WTC11 (cell line): ENCODE data around the gene MLF2. TPM values are rescaled to one million over a fixed set of nuclear protein-coding genes. Genes with fewer than 3 reads are reported as not detected.

ENCODE experiments used
- ATAC-seq: fragments of 200-7000 bp; cut with Tn5 transposase; 2 replicates; pipeline ENCODE4 v1.10.0; 2021; ENCODE audit warnings: mild to moderate bottlenecking, moderate library complexity
- CTCF ChIA-PET: fragments of 300-600 bp; sonication (Branson Sonifier 250); formaldehyde crosslinking; loops from one replicate; lab custom pipeline; 2021; ENCODE audit warnings: antibody characterized with exemption; lab: Charles Lee
- POLR2A ChIA-PET: fragments of 350-600 bp; sonication (Branson Sonifier 250); formaldehyde crosslinking; loops from one replicate; lab custom pipeline; 2021; ENCODE audit warnings: antibody characterized with exemption; lab: Charles Lee
- DNase-seq: peaks from one replicate; pipeline ENCODE4 v3.0.0; 2021; ENCODE audit warnings: low spot score
- H3K27ac Mint-ChIP-seq: 2 replicates; pipeline ENCODE4 v1.8.0; 2021; ENCODE audit warnings: mixed read lengths
- H3K27me3 Mint-ChIP-seq: 2 replicates; pipeline ENCODE4 v1.8.0; 2021; ENCODE audit warnings: low read depth, mild to moderate bottlenecking, moderate library complexity, mixed read lengths
- H3K36me3 Mint-ChIP-seq: 2 replicates; pipeline ENCODE4 v1.8.0; 2021; ENCODE audit warnings: mixed read lengths
- H3K4me1 Mint-ChIP-seq: 2 replicates; pipeline ENCODE4 v1.8.0; 2022; ENCODE audit warnings: mixed read lengths
- H3K4me3 Mint-ChIP-seq: 2 replicates; pipeline ENCODE4 v1.8.0; 2021; ENCODE audit warnings: mild to moderate bottlenecking, moderate library complexity, mixed read lengths
- H3K9me3 Mint-ChIP-seq: 2 replicates; pipeline ENCODE4 v1.8.0; 2021; ENCODE audit warnings: mixed read lengths
- CREB1 ChIP-seq: sonication (generic); formaldehyde crosslinking; IDR thresholded peaks from 2 replicates; pipeline ENCODE4 v1.8.0; 2023; ENCODE audit warnings: mild to moderate bottlenecking, missing genetic modification reagents
- FOXP1 ChIP-seq: sonication (generic); formaldehyde crosslinking; IDR thresholded peaks from 2 replicates; pipeline ENCODE4 v1.8.0; 2022; ENCODE audit warnings: missing genetic modification reagents, mild to moderate bottlenecking, moderate library complexity, borderline replicate concordance
- HMGXB4 ChIP-seq: sonication (generic); formaldehyde crosslinking; IDR thresholded peaks from 2 replicates; pipeline ENCODE4 v1.8.1; 2023; ENCODE audit warnings: mild to moderate bottlenecking, moderate library complexity, missing genetic modification reagents
- JUN ChIP-seq: sonication (generic); formaldehyde crosslinking; IDR thresholded peaks from 2 replicates; pipeline ENCODE4 v1.8.0; 2023; ENCODE audit warnings: mild to moderate bottlenecking, missing genetic modification reagents
- SP1 ChIP-seq: sonication (generic); formaldehyde crosslinking; conservative IDR thresholded peaks from 2 replicates; pipeline ENCODE4 v1.8.1; 2022; ENCODE audit warnings: missing genetic modification reagents
- TP53 ChIP-seq: sonication (generic); formaldehyde crosslinking; IDR thresholded peaks from 2 replicates; pipeline ENCODE4 v1.8.1; 2023; ENCODE audit warnings: mild to moderate bottlenecking, missing genetic modification reagents
- ZBTB43 ChIP-seq: sonication (generic); formaldehyde crosslinking; IDR thresholded peaks from 2 replicates; pipeline ENCODE4 v1.8.1; 2023; ENCODE audit warnings: mild to moderate bottlenecking, missing genetic modification reagents
- ZNF121 ChIP-seq: sonication (generic); formaldehyde crosslinking; IDR thresholded peaks from 2 replicates; pipeline ENCODE4 v1.8.0; 2023; ENCODE audit warnings: missing genetic modification reagents
- ZNF232 ChIP-seq: sonication (generic); formaldehyde crosslinking; IDR thresholded peaks from 2 replicates; pipeline ENCODE4 v1.8.0; 2022; ENCODE audit warnings: mild to moderate bottlenecking, missing genetic modification reagents
- ZNF512 ChIP-seq: sonication (generic); formaldehyde crosslinking; IDR thresholded peaks from 2 replicates; pipeline ENCODE4 v1.8.1; 2022; ENCODE audit warnings: missing genetic modification reagents, borderline replicate concordance
- ZSCAN18 ChIP-seq: fragments of 250-450 bp; sonication (Bioruptor Pico); IDR thresholded peaks from 2 replicates; pipeline ENCODE4 v2.1.2; 2022; ENCODE audit warnings: mild to moderate bottlenecking, moderate library complexity
- total RNA-seq: library from RNA; stranded (reverse); gene quantifications from 3 replicates; pipeline ENCODE4 v1.2.3, GENCODE V29; 2021
- TF ChIP-seq, protein P1 (sequence below): fragments of 200-600 bp; IDR thresholded peaks from 2 replicates; pipeline ENCODE4 v1.8.0; 2022; ENCODE audit warnings: antibody characterized with exemption
- TF ChIP-seq, protein P2 (sequence below): sonication (generic); formaldehyde crosslinking; IDR thresholded peaks from 2 replicates; pipeline ENCODE4 v1.8.0; 2022; ENCODE audit warnings: mild to moderate bottlenecking, missing genetic modification reagents
- TF ChIP-seq, protein P3 (sequence below): fragments of 250-450 bp; sonication (Bioruptor Pico); IDR thresholded peaks from 2 replicates; pipeline ENCODE4 v1.9.0; 2021; ENCODE audit warnings: moderate library complexity, mild to moderate bottlenecking, inconsistent platforms, borderline replicate concordance
- TF ChIP-seq, protein P4 (sequence below): sonication (generic); formaldehyde crosslinking; IDR thresholded peaks from 2 replicates; pipeline ENCODE4 v1.8.1; 2022; ENCODE audit warnings: mild to moderate bottlenecking, moderate library complexity, missing genetic modification reagents

Gene MLF2
- total RNA-seq, 1 experiment from 2014 or later = 236 TPM

DNA sequence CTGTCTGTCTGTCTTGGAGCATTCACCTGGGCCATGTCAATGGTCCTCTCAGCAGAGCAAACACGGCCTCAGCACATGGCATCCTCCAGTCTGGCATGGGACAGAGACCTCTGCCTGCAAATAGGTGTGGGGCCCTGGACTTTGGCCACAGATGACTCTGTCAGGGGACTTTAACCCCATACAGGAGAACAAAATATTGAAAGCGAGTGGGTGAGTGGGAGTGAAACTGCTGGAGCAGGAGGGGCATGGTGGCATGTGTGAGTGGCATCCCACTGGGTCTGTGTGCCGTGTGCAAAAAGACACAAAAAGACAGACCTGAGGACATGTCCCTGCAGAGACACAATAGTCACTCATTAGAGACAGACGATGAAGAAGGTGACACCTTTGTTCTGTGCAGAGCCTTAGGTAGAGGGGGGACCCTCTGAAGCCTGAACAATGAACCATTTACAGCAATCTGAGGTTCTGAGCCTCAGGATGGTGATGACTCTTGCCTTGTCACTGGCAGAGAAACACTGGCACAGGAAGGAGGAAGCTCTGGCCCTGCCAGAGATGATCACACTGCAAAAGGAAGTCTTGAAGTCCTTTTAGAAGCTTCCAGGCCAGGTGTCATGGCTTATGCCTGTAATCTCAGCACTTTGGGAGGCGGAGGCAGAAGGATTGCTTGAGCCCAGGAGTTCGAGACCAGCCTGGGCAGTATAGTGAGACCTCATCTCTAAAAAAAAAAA lies 26.9 kb upstream of the MLF2 start:
- Mint-ChIP-seq H3K36me3 (no peaks in the 10 kb centered on the region), H3K4me1 (peaks cover 22% of the 10 kb centered on the region), H3K27me3 (peaks cover 34% of the 10 kb centered on the region), H3K4me3 (no peak overlapping the region), H3K27ac (peak overlapping the region; percentile 41; the same call in 1 of the 2 replicates), H3K9me3 (no peaks in the 10 kb centered on the region)
- ATAC-seq = no peak
- no peak for DNase-seq
- ChIA-PET POLR2A (interaction anchor here (0.6 to 1.7 kb wide), 4 partner anchors 11 to 210 kb away, joined by 3 to 4 read pairs (median 4); partner anchors contain the start of gene PTMS), CTCF (interaction anchor here (0.6 to 3.8 kb wide), 10 partner anchors 13 to 93 kb away, joined by 3 to 88 read pairs (median 6); partner anchors contain the start of genes COPS7A, GPR162, MLF2 and PTMS)
- TF ChIP-seq ZNF512 (CRISPR knock-in tag) (no peak), JUN (no peak), ZNF121 (CRISPR knock-in tag) (no peak), ZSCAN18 (CRISPR knock-in tag) (no peak)
- TF ChIP-seq, protein P1, sequence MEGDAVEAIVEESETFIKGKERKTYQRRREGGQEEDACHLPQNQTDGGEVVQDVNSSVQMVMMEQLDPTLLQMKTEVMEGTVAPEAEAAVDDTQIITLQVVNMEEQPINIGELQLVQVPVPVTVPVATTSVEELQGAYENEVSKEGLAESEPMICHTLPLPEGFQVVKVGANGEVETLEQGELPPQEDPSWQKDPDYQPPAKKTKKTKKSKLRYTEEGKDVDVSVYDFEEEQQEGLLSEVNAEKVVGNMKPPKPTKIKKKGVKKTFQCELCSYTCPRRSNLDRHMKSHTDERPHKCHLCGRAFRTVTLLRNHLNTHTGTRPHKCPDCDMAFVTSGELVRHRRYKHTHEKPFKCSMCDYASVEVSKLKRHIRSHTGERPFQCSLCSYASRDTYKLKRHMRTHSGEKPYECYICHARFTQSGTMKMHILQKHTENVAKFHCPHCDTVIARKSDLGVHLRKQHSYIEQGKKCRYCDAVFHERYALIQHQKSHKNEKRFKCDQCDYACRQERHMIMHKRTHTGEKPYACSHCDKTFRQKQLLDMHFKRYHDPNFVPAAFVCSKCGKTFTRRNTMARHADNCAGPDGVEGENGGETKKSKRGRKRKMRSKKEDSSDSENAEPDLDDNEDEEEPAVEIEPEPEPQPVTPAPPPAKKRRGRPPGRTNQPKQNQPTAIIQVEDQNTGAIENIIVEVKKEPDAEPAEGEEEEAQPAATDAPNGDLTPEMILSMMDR = no peak
- TF ChIP-seq, protein P2, sequence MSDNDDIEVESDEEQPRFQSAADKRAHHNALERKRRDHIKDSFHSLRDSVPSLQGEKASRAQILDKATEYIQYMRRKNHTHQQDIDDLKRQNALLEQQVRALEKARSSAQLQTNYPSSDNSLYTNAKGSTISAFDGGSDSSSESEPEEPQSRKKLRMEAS (CRISPR knock-in tag) = 0 out of 2 replicates have a peak, but pooled peaks have one; percentile 17

DNA sequence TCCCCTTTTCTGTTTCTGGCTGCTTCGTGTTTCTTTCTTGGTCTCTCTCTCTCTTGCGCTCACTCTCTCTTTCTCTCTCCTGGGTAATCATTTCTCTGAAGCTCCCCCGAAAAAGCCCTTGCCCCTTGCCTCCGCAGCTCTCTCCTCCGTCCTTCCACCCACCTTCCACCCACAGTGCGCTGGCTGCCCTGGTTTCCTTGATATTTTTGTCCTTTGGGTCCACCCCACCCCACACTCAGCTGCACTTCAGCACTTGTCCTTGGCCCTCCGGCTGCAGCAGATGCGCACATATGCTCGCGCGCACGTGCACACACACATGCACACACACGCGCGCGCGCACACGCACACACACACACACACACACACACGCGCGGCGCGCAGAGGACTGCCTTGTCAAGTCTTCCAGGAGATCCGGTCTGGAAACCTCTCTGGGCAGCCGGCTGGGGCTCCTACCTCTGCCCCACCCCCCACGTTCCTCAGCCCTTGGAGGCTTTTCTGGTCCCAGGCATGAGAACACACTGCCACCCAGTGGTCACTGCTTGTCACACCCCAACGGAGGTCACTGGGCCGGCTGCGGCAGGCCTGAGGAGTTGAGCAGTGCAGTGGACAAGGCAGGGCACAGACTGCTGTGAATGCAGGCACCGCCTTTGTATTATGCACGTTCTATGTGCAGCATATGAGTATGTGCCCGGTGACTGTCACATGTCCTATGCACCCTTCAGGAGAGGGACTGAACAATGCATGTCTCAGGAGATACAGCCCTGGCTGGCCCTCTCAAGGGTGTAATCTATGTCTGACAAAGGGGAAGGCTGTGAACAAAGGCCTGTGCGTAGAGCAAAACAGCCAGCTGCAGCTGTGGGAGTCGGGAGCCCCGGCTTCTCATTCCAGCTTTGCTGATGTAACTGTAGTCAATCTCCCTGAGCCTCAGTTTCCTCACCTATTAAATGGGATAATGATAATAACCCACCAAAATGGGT lies 25.9 kb upstream of the MLF2 start:
- Mint-ChIP-seq H3K36me3 (no peaks in the 10 kb centered on the region), H3K27me3 (peaks cover 44% of the 10 kb centered on the region), H3K27ac (peak overlapping the region; percentile 77), H3K4me1 (peaks cover 30% of the 10 kb centered on the region), H3K9me3 (no peaks in the 10 kb centered on the region), H3K4me3 (peak overlapping the region; percentile 95)
- ATAC-seq (peak; percentile 92), DNase-seq (peak; percentile 97)
- ChIA-PET POLR2A (interaction anchor here (0.6 to 2.9 kb wide), 8 partner anchors 10 to 209 kb away, joined by 3 to 22 read pairs (median 4); partner anchors contain the start of genes COPS7A, MLF2 and PTMS), CTCF (interaction anchor here (0.6 to 3.8 kb wide), 18 partner anchors 12 to 182 kb away, joined by 3 to 88 read pairs (median 4); partner anchors contain the start of genes COPS7A, GPR162, MLF2 and PTMS)
- TF ChIP-seq, protein P3, sequence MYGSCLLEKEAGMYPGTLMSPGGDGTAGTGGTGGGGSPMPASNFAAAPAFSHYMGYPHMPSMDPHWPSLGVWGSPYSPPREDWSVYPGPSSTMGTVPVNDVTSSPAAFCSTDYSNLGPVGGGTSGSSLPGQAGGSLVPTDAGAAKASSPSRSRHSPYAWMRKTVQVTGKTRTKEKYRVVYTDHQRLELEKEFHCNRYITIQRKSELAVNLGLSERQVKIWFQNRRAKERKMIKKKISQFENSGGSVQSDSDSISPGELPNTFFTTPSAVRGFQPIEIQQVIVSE (CRISPR knock-in tag) = no peak; the same call in 1 of the 2 replicates
- TF ChIP-seq, protein P2 (CRISPR knock-in tag) = peak; percentile 87
- TF ChIP-seq, protein P4, sequence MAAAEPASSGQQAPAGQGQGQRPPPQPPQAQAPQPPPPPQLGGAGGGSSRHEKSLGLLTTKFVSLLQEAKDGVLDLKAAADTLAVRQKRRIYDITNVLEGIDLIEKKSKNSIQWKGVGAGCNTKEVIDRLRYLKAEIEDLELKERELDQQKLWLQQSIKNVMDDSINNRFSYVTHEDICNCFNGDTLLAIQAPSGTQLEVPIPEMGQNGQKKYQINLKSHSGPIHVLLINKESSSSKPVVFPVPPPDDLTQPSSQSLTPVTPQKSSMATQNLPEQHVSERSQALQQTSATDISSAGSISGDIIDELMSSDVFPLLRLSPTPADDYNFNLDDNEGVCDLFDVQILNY (CRISPR knock-in tag) = peak; percentile 68; the same call in 1 of the 2 replicates
- peak; percentile 96 for TF ChIP-seq ZBTB43 (CRISPR knock-in tag)
- peak; percentile 60; the same call in 1 of the 2 replicates for TF ChIP-seq HMGXB4 (CRISPR knock-in tag)
- TF ChIP-seq CREB1 = 0 out of 2 replicates have a peak, but pooled peaks have one; percentile 69
- peak; percentile 69; the same call in 1 of the 2 replicates for TF ChIP-seq ZNF232
- peak; percentile 72 for TF ChIP-seq SP1 (CRISPR knock-in tag)
- peak; percentile 45; the same call in 1 of the 2 replicates for TF ChIP-seq FOXP1
- 0 out of 2 replicates have a peak, but pooled peaks have one; percentile 48 for TF ChIP-seq TP53 (CRISPR knock-in tag)
